ENCODE measurements around the gene EEF1A2.
"Not testable (repeated sequence)": the region's sequence is repeated elsewhere in the genome, so short reads cannot be mapped to it uniquely, and the experiment has no call there.

The EEF1A2 gene

GRCh38 chr20:63514520-63514919, 15.6 kb upstream of the EEF1A2 start:
- not testable (repeated sequence) for H3K27me3 ChIP-seq (ENCODE audit: control insufficient read depth in 3 of 3, insufficient read depth in 3 of 3, low read depth in 1 of 3, low read length in 3 of 3); H3K4me2 ChIP-seq (ENCODE audit: insufficient read depth, low read length, poor library complexity, severe bottlenecking); H4K8ac ChIP-seq (ENCODE audit: low read depth, low read length); H2AK5ac ChIP-seq (ENCODE audit: low read depth, low read length); H2BK5ac ChIP-seq (ENCODE audit: low read length); H3K18ac ChIP-seq (ENCODE audit: low read length); H3K9me3 ChIP-seq (replicated peaks in 1 of 2; ENCODE audit: control insufficient read depth in 2 of 2, insufficient read depth in 1 of 2, low read depth in 1 of 2, low read length in 2 of 2); H3K14ac ChIP-seq (ENCODE audit: low read length); DNase-seq (ENCODE audit: low spot score); H2BK120ac ChIP-seq (ENCODE audit: low read depth, low read length); H3K4me3 ChIP-seq (ENCODE audit: low read length in 2 of 2); H2BK12ac ChIP-seq (ENCODE audit: low read length); H3K27ac ChIP-seq (replicated peaks; ENCODE audit: low read length); H3K23ac ChIP-seq (ENCODE audit: low read depth, low read length, poor library complexity); H3K4ac ChIP-seq (ENCODE audit: low read length); H3K79me1 ChIP-seq (ENCODE audit: low read depth, low read length); H3K4me1 ChIP-seq (ENCODE audit: control insufficient read depth in 2 of 2, insufficient read depth in 1 of 2, low read depth in 1 of 2, low read length in 2 of 2); H3K9ac ChIP-seq (ENCODE audit: low read depth, low read length, poor library complexity); H2BK15ac ChIP-seq (ENCODE audit: low read length); H2AFZ ChIP-seq (ENCODE audit: low read length); H4K91ac ChIP-seq (ENCODE audit: low read depth, low read length, poor library complexity)
- no CpG with 5 or more reads among the region's 10 CpGs for WGBS, 2 donors (ENCODE audit: extremely low coverage in 2 of 2, insufficient read length in 2 of 2, insufficient replicate concordance in 1 of 2)
- peaks cover 0 to 21% of the 10 kb centered on the region in 2 donors for H3K36me3 ChIP-seq (replicated peaks in 1 of 2; ENCODE audit: control insufficient read depth in 2 of 2, insufficient read depth in 2 of 2, low read length in 2 of 2)

DNA sequence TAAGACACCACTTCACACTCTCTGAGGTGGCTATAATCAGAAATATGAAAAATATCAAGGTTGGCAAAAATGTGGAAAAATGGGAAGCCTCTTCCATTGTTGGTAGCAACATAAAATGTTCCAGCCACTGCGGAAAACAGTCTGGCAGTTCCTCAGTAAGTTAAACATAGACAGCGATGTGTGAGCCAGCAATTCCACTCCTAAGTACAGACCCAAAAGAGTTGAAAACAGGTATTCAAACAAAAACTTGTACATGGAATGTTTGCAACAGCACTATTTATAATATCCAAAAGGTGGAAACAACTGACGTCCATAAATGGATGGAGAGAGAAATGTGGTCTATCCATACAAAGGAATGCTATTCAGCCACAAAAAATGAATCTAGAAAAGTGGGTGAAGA, 14.3 kb upstream of the EEF1A2 start:
- Histone ChIP-seq H3K4me2 (ENCODE audit: insufficient read depth, low read length, poor library complexity, severe bottlenecking) (no peak overlapping the region), H3K23ac (ENCODE audit: low read depth, low read length, poor library complexity) (no peak overlapping the region), H3K4me1 (ENCODE audit: control insufficient read depth in 2 of 2, insufficient read depth in 1 of 2, low read depth in 1 of 2, low read length in 2 of 2) (no peaks in the 10 kb centered on the region), H2AFZ (ENCODE audit: low read length) (no peak overlapping the region), H3K4me3 (ENCODE audit: low read length in 2 of 2) (no peak overlapping the region), H2BK12ac (ENCODE audit: low read length) (no peak overlapping the region), H2AK5ac (ENCODE audit: low read depth, low read length) (no peak overlapping the region), H3K27ac (replicated peaks; ENCODE audit: low read length) (no peak overlapping the region), H3K9ac (ENCODE audit: low read depth, low read length, poor library complexity) (no peak overlapping the region), H2BK5ac (ENCODE audit: low read length) (no peak overlapping the region), H3K36me3 (replicated peaks in 1 of 2; ENCODE audit: control insufficient read depth in 2 of 2, insufficient read depth in 2 of 2, low read length in 2 of 2) (peaks cover 0 to 14% of the 10 kb centered on the region in 2 donors), H3K27me3 (ENCODE audit: control insufficient read depth in 3 of 3, insufficient read depth in 3 of 3, low read depth in 1 of 3, low read length in 3 of 3) (peaks cover 0 to 3% (median 0%) of the 10 kb centered on the region in 3 experiments), H3K79me1 (ENCODE audit: low read depth, low read length) (peaks cover 3% of the 10 kb centered on the region), H3K14ac (ENCODE audit: low read length) (no peak overlapping the region), H3K4ac (ENCODE audit: low read length) (no peak overlapping the region), H3K9me3 (replicated peaks in 1 of 2; ENCODE audit: control insufficient read depth in 2 of 2, insufficient read depth in 1 of 2, low read depth in 1 of 2, low read length in 2 of 2) (peaks cover 2 to 7% of the 10 kb centered on the region in 2 donors), H4K91ac (ENCODE audit: low read depth, low read length, poor library complexity) (no peak overlapping the region), H2BK15ac (ENCODE audit: low read length) (no peak overlapping the region), H4K8ac (ENCODE audit: low read depth, low read length) (no peak overlapping the region), H2BK120ac (ENCODE audit: low read depth, low read length) (no peak overlapping the region), H3K18ac (ENCODE audit: low read length) (no peak overlapping the region)
- WGBS, 2 donors (ENCODE audit: extremely low coverage in 2 of 2, insufficient read length in 2 of 2, insufficient replicate concordance in 1 of 2) = no CpG with 5 or more reads among the region's 3 CpGs
- DNase-seq (ENCODE audit: low spot score) = no peak

DNA sequence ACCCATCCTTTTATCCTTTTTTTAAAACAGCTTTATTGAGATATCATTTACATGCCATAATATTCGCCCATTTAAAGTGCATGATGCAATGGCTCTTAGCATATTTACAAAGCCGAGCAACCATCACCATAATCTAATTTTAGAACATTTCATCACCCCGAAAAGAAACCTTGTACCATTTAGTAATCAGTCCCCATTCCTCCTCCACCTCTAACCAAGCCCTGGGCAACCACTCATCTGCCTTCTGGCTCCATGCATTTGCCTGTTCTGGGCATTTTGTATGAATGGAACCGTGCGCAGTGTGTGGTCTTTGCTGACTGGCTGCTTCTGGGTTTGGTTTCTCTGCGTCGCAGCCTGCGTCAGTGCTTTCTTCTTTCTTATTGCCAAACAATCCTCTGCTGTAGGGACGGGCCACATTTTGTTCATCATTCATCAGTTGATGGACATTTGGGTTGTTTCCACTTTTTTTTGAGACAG, 10.2 kb upstream of the EEF1A2 start:
- Histone ChIP-seq H4K91ac (ENCODE audit: low read depth, low read length, poor library complexity) (no peak overlapping the region), H3K36me3 (replicated peaks in 1 of 2; ENCODE audit: control insufficient read depth in 2 of 2, insufficient read depth in 2 of 2, low read length in 2 of 2) (no peaks in the 10 kb centered on the region), H2BK5ac (ENCODE audit: low read length) (no peak overlapping the region), H3K18ac (ENCODE audit: low read length) (no peak overlapping the region), H3K14ac (ENCODE audit: low read length) (no peak overlapping the region), H2AK5ac (ENCODE audit: low read depth, low read length) (no peak overlapping the region), H3K27ac (replicated peaks; ENCODE audit: low read length) (no peak overlapping the region), H3K9ac (ENCODE audit: low read depth, low read length, poor library complexity) (no peak overlapping the region), H3K27me3 (ENCODE audit: control insufficient read depth in 3 of 3, insufficient read depth in 3 of 3, low read depth in 1 of 3, low read length in 3 of 3) (peaks cover 0 to 5% (median 0%) of the 10 kb centered on the region in 3 experiments), H3K4ac (ENCODE audit: low read length) (no peak overlapping the region), H2BK12ac (ENCODE audit: low read length) (no peak overlapping the region), H3K79me1 (ENCODE audit: low read depth, low read length) (no peaks in the 10 kb centered on the region), H2BK120ac (ENCODE audit: low read depth, low read length) (no peak overlapping the region), H4K8ac (ENCODE audit: low read depth, low read length) (no peak overlapping the region), H3K4me3 (ENCODE audit: low read length in 2 of 2) (no peak overlapping the region), H2AFZ (ENCODE audit: low read length) (no peak overlapping the region), H3K4me2 (ENCODE audit: insufficient read depth, low read length, poor library complexity, severe bottlenecking) (no peak overlapping the region), H3K9me3 (replicated peaks in 1 of 2; ENCODE audit: control insufficient read depth in 2 of 2, insufficient read depth in 1 of 2, low read depth in 1 of 2, low read length in 2 of 2) (peaks cover 9 to 27% of the 10 kb centered on the region in 2 donors), H3K23ac (ENCODE audit: low read depth, low read length, poor library complexity) (no peak overlapping the region), H2BK15ac (ENCODE audit: low read length) (no peak overlapping the region), H3K4me1 (ENCODE audit: control insufficient read depth in 2 of 2, insufficient read depth in 1 of 2, low read depth in 1 of 2, low read length in 2 of 2) (no peaks in the 10 kb centered on the region)
- DNase-seq (ENCODE audit: low spot score) = no peak
- no CpG with 5 or more reads among the region's 9 CpGs for WGBS, 2 donors (ENCODE audit: extremely low coverage in 2 of 2, insufficient read length in 2 of 2, insufficient replicate concordance in 1 of 2)

GRCh38 chr20:63508072-63508768, 9.3 kb upstream of the EEF1A2 start:
- Histone ChIP-seq H2BK12ac (ENCODE audit: low read length) (no peak overlapping the region), H3K36me3 (replicated peaks in 1 of 2; ENCODE audit: control insufficient read depth in 2 of 2, insufficient read depth in 2 of 2, low read length in 2 of 2) (no peaks in the 10 kb centered on the region), H2AFZ (ENCODE audit: low read length) (no peak overlapping the region), H3K4me3 (ENCODE audit: low read length in 2 of 2) (peak overlapping the region in 1 of 2 donors; percentile 20), H4K8ac (ENCODE audit: low read depth, low read length) (no peak overlapping the region), H3K23ac (ENCODE audit: low read depth, low read length, poor library complexity) (no peak overlapping the region), H3K27me3 (ENCODE audit: control insufficient read depth in 3 of 3, insufficient read depth in 3 of 3, low read depth in 1 of 3, low read length in 3 of 3) (peaks cover 0 to 5% (median 0%) of the 10 kb centered on the region in 3 experiments), H3K14ac (ENCODE audit: low read length) (no peak overlapping the region), H2BK120ac (ENCODE audit: low read depth, low read length) (no peak overlapping the region), H3K4me2 (ENCODE audit: insufficient read depth, low read length, poor library complexity, severe bottlenecking) (no peak overlapping the region), H4K91ac (ENCODE audit: low read depth, low read length, poor library complexity) (no peak overlapping the region), H3K18ac (ENCODE audit: low read length) (no peak overlapping the region), H3K4ac (ENCODE audit: low read length) (no peak overlapping the region), H3K9me3 (replicated peaks in 1 of 2; ENCODE audit: control insufficient read depth in 2 of 2, insufficient read depth in 1 of 2, low read depth in 1 of 2, low read length in 2 of 2) (peaks cover 9 to 27% of the 10 kb centered on the region in 2 donors), H2BK5ac (ENCODE audit: low read length) (no peak overlapping the region), H3K27ac (replicated peaks; ENCODE audit: low read length) (no peak overlapping the region), H3K79me1 (ENCODE audit: low read depth, low read length) (no peaks in the 10 kb centered on the region), H3K9ac (ENCODE audit: low read depth, low read length, poor library complexity) (no peak overlapping the region), H2BK15ac (ENCODE audit: low read length) (no peak overlapping the region), H2AK5ac (ENCODE audit: low read depth, low read length) (no peak overlapping the region), H3K4me1 (ENCODE audit: control insufficient read depth in 2 of 2, insufficient read depth in 1 of 2, low read depth in 1 of 2, low read length in 2 of 2) (peaks cover 0 to 2% of the 10 kb centered on the region in 2 donors)
- no peak for DNase-seq (ENCODE audit: low spot score)
- WGBS, 2 donors (ENCODE audit: extremely low coverage in 2 of 2, insufficient read length in 2 of 2, insufficient replicate concordance in 1 of 2) = no CpG with 5 or more reads among the region's 33 CpGs

Measured in neuronal stem cell (in vitro differentiated cells).